ENCODE measurements around the gene CORO7. TPM values are rescaled to one million over a fixed set of nuclear protein-coding genes. Genes with fewer than 3 reads are reported as not detected.
A peak's percentile ranks its signal among the peaks of the same experiment; 100 is the strongest.

CORO7 gene
- 13.7 TPM for total RNA-seq
- polyA plus RNA-seq: 15.6 TPM

- Histone ChIP-seq H3K27ac (ENCODE audit: low read depth) (peak within 1 kb of the TSS; percentile 60), H3K4me1 (ENCODE audit: insufficient read depth) (no peaks in the 10 kb centered on the region), H3K4me3 (ENCODE audit: low read depth, low read length) (peak within 1 kb of the TSS; percentile 84), H3K36me3 (ENCODE audit: insufficient read depth) (no peaks in the 10 kb centered on the region)
- peak; percentile 66 for DNase-seq (ENCODE audit: extremely low spot score)
- WGBS: under 1% methylated on average over 92 of the region's 92 CpGs
Observed at GRCh38 chr16:4416200-4417032, at the start of gene CORO7. TSS of gene CORO7 (minus strand) at chr16:4416596. CDS start at chr16:4416518, 78 bp downstream.

GRCh38 chr16:4463522-4464163 lies 47.2 kb upstream of the CORO7 start:
- H3K36me3 ChIP-seq (ENCODE audit: insufficient read depth): peaks cover 2% of the 10 kb centered on the region

GRCh38 chr16:4461250-4462085 lies 45.1 kb upstream of the CORO7 start:
- no peaks in the 10 kb centered on the region for H3K36me3 ChIP-seq (ENCODE audit: insufficient read depth)
- no peak overlapping the region for H3K27ac ChIP-seq (ENCODE audit: low read depth)
- H3K4me1 ChIP-seq (ENCODE audit: insufficient read depth): no peaks in the 10 kb centered on the region
- no peak for DNase-seq (ENCODE audit: extremely low spot score)
- 79% methylated on average over 27 of the region's 27 CpGs for WGBS
- H3K4me3 ChIP-seq (ENCODE audit: low read depth, low read length): no peak overlapping the region

More at GRCh38 chr16:4463522-4464163, 47.2 kb upstream of the CORO7 start:
- Histone ChIP-seq H3K4me3 (ENCODE audit: low read depth, low read length) (no peak overlapping the region), H3K27ac (ENCODE audit: low read depth) (no peak overlapping the region), H3K4me1 (ENCODE audit: insufficient read depth) (no peaks in the 10 kb centered on the region)
- WGBS: 86% methylated on average over 22 of the region's 22 CpGs
- DNase-seq (ENCODE audit: extremely low spot score): no peak

DNA sequence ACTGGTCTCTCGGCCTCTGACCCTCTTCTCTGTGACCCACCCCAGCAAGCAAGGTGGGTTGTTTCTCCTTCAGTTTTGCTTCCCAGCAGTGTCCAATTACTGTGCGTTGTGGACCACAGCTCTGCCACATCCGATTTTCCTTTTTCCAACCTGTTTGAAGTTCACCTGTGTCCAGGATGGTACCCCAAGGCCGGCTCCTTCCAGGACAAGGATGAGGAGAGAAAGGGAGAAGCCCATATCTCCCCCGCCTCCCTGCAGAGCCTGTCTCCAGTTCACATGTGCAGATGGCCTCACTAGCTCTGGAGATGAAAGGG lies 44.5 kb upstream of the CORO7 start:
- H3K27ac ChIP-seq (ENCODE audit: low read depth): no peak overlapping the region
- no peak overlapping the region for H3K4me3 ChIP-seq (ENCODE audit: low read depth, low read length)
- no peaks in the 10 kb centered on the region for H3K4me1 ChIP-seq (ENCODE audit: insufficient read depth)
- WGBS: 87% methylated on average over 5 of the region's 5 CpGs
- peaks cover 5% of the 10 kb centered on the region for H3K36me3 ChIP-seq (ENCODE audit: insufficient read depth)
- DNase-seq (ENCODE audit: extremely low spot score): no peak

- DNase-seq (ENCODE audit: extremely low spot score): no peak
- Histone ChIP-seq H3K36me3 (ENCODE audit: insufficient read depth) (peaks cover 10% of the 10 kb centered on the region), H3K27ac (ENCODE audit: low read depth) (no peak overlapping the region), H3K4me1 (ENCODE audit: insufficient read depth) (no peaks in the 10 kb centered on the region), H3K4me3 (ENCODE audit: low read depth, low read length) (no peak overlapping the region)
- WGBS: 84% methylated on average over 10 of the region's 10 CpGs
Observed at GRCh38 chr16:4455951-4456350, 39.6 kb upstream of the CORO7 start.

DNA sequence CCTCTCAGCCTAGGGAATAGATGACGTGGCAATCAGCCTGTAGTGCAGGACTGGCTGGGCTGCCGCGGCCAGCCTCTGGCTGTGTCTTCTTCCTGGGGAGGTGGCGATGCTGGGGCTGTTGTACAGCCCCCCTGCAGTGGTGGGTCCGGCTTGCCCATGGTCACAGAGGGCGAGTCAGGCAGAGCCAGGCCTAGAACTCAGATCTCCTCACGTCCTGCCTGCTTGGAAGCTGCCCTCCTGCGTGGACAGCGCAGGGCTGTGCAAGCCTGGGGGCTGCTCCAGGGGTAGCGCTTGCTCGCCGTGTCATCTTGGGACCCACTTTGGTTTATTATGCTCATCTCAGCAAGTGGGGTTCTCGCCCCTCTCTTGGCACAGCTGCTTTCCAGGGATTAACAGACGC lies 38.7 kb upstream of the CORO7 start:
- 90% methylated on average over 14 of the region's 14 CpGs for WGBS
- Histone ChIP-seq H3K4me1 (ENCODE audit: insufficient read depth) (no peaks in the 10 kb centered on the region), H3K36me3 (ENCODE audit: insufficient read depth) (peaks cover 10% of the 10 kb centered on the region), H3K4me3 (ENCODE audit: low read depth, low read length) (no peak overlapping the region), H3K27ac (ENCODE audit: low read depth) (no peak overlapping the region)
- DNase-seq (ENCODE audit: extremely low spot score): no peak

DNA sequence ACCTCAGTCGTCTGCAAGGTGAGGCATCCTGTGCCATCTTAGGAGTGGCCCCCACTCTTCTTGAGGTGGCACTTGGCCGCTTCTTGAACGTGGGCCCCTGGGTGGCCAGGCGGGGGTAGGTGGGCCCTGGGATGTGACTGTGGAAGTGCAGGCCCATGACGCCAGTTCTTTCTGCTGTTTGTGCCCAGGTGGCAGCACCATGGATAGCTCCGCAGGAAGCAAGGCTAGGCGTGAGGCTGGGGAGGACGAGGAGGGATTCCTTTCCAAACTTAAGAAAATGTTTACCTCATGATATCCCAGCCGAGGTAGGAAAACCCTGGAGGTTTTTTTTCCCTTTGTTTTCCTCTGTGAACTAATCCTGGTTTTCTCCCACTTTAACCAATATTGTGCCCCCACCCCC lies 38.2 kb upstream of the CORO7 start:
- no peak overlapping the region for H3K4me3 ChIP-seq (ENCODE audit: low read depth, low read length)
- 75% methylated on average over 9 of the region's 9 CpGs for WGBS
- no peak for DNase-seq (ENCODE audit: extremely low spot score)
- no peaks in the 10 kb centered on the region for H3K4me1 ChIP-seq (ENCODE audit: insufficient read depth)
- no peak overlapping the region for H3K27ac ChIP-seq (ENCODE audit: low read depth)
- H3K36me3 ChIP-seq (ENCODE audit: insufficient read depth): peaks cover 10% of the 10 kb centered on the region

DNA sequence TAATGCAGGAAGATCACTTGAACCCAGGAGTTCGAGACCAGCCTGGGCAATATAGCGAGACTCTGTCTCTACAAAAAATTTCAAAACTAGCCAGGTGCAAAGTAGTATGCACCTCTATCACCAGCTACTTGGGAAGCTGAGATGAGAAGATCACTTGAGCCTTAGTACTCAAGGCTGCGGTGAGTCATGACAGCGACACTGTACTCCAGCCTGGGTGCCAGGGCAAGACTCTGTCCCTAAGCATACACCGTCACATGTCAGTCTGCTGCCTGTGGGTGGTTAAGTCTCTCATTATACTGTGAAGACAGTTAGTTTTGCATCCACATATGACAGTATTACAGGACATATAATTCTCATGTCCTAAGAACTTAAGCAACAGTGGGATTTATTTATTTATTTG lies 36.3 kb upstream of the CORO7 start:
- WGBS: 97% methylated on average over 5 of the region's 5 CpGs
- Histone ChIP-seq H3K4me3 (ENCODE audit: low read depth, low read length) (no peak overlapping the region), H3K27ac (ENCODE audit: low read depth) (no peak overlapping the region), H3K4me1 (ENCODE audit: insufficient read depth) (no peaks in the 10 kb centered on the region), H3K36me3 (ENCODE audit: insufficient read depth) (peaks cover 10% of the 10 kb centered on the region)
- no peak for DNase-seq (ENCODE audit: extremely low spot score)

GRCh38 chr16:4450931-4451519 lies 34.6 kb upstream of the CORO7 start:
- no peak for DNase-seq (ENCODE audit: extremely low spot score)
- H3K27ac ChIP-seq (ENCODE audit: low read depth): no peak overlapping the region
- no peak overlapping the region for H3K4me3 ChIP-seq (ENCODE audit: low read depth, low read length)
- H3K4me1 ChIP-seq (ENCODE audit: insufficient read depth): no peaks in the 10 kb centered on the region
- 86% methylated on average over 14 of the region's 14 CpGs for WGBS
- peaks cover 7% of the 10 kb centered on the region for H3K36me3 ChIP-seq (ENCODE audit: insufficient read depth)

GRCh38 chr16:4450430-4450829 lies 34.0 kb upstream of the CORO7 start:
- Histone ChIP-seq H3K4me3 (ENCODE audit: low read depth, low read length) (no peak overlapping the region), H3K36me3 (ENCODE audit: insufficient read depth) (peaks cover 2% of the 10 kb centered on the region), H3K4me1 (ENCODE audit: insufficient read depth) (no peaks in the 10 kb centered on the region), H3K27ac (ENCODE audit: low read depth) (no peak overlapping the region)
- no peak for DNase-seq (ENCODE audit: extremely low spot score)
- WGBS: 93% methylated on average over 14 of the region's 14 CpGs

GRCh38 chr16:4443986-4444385 lies 27.6 kb upstream of the CORO7 start:
- no peak overlapping the region for H3K4me3 ChIP-seq (ENCODE audit: low read depth, low read length)
- DNase-seq (ENCODE audit: extremely low spot score): no peak
- H3K36me3 ChIP-seq (ENCODE audit: insufficient read depth): no peaks in the 10 kb centered on the region
- H3K27ac ChIP-seq (ENCODE audit: low read depth): no peak overlapping the region
- H3K4me1 ChIP-seq (ENCODE audit: insufficient read depth): no peaks in the 10 kb centered on the region
- WGBS: 97% methylated on average over 4 of the region's 4 CpGs

- H3K4me3 ChIP-seq (ENCODE audit: low read depth, low read length): no peak overlapping the region
- no peaks in the 10 kb centered on the region for H3K4me1 ChIP-seq (ENCODE audit: insufficient read depth)
- no peaks in the 10 kb centered on the region for H3K36me3 ChIP-seq (ENCODE audit: insufficient read depth)
- no peak overlapping the region for H3K27ac ChIP-seq (ENCODE audit: low read depth)
- DNase-seq (ENCODE audit: extremely low spot score): no peak
- WGBS: 71% methylated on average over 5 of the region's 5 CpGs
Observed at GRCh38 chr16:4443271-4443670, 26.9 kb upstream of the CORO7 start.

DNA sequence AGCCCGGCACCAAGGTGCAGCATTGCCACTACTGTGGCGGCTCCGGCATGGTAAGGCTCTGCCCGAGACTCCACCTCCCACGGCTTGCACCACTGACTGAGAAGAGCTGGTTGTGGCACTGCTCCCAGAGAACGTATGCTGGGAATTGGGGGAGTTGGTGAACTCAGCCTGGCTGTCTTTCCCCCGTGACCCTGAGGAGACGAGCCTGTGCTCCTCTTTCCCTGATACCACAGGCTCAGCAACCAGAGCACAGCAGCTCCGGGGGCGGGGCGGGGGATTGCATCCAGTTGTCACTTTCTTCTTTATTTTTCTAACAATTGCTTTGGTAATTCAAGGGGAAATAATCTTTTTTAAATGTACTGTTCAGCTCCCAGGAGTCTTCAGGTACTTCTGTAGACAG lies 26.0 kb upstream of the CORO7 start:
- no peak overlapping the region for H3K27ac ChIP-seq (ENCODE audit: low read depth)
- no peaks in the 10 kb centered on the region for H3K36me3 ChIP-seq (ENCODE audit: insufficient read depth)
- no peaks in the 10 kb centered on the region for H3K4me1 ChIP-seq (ENCODE audit: insufficient read depth)
- no peak overlapping the region for H3K4me3 ChIP-seq (ENCODE audit: low read depth, low read length)
- WGBS: 92% methylated on average over 11 of the region's 11 CpGs
- DNase-seq (ENCODE audit: extremely low spot score): no peak

All from urinary bladder (tissue), 4 donors.